ENCODE results near the gene IFI27L2. TPM values are rescaled to one million over a fixed set of nuclear protein-coding genes. Genes with fewer than 3 reads are reported as not detected.

IFI27L2 gene
- total RNA-seq, 1 experiment from 2014 or later: 35.8 TPM

GRCh38 chr14:94103554-94104150 lies 25.8 kb downstream of the IFI27L2 start:
- DNase-seq (ENCODE audit: low read depth): no peak

- DNase-seq (ENCODE audit: low read depth): no peak
Observed at GRCh38 chr14:94102768-94103482, 26.5 kb downstream of the IFI27L2 start.

GRCh38 chr14:94101748-94102147 lies 27.7 kb downstream of the IFI27L2 start:
- DNase-seq (ENCODE audit: low read depth): no peak

DNA sequence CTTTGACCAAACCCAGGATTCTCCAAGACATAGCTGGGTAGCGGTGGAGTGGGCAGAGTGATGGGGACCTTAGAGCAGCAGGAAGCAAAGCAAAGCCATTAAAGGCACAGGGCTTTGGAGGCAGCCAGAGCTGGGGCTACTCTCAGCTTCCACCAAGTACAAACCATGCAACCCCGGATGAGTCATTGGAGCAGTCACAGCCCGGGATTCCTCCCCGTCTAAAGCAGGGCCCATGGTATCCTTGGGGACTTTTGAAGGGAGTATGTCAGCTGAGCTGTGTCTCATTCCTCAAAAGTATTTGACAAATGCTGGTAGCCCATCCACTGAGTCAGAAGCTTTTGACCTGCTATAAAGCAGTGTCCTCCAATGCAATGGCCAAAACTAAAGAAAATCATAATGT lies 28.6 kb downstream of the IFI27L2 start:
- DNase-seq (ENCODE audit: low read depth): peak; percentile 74

DNA sequence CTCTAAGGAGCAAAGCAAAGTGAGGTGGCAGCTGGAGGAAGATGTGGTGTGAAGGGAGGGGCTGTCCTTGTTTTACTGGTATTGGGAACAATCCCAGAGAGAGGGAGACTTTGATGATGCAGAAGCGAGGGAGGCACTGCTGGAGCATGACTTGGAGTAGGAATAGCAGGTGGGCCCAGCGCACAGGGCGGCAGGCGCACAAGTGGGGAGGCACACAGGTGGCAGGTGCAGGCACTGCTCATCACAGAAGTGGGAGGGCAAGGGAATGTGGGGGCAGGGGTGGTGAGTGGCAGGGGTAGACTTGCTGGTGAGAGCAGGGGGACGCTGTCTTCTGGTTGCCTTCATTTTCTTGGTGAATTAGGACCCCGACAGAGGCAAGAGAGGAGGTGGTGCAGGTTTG lies 30.4 kb downstream of the IFI27L2 start:
- no peak for DNase-seq (ENCODE audit: low read depth)

GRCh38 chr14:94098326-94098992 lies 30.9 kb downstream of the IFI27L2 start:
- DNase-seq (ENCODE audit: low read depth): no peak

DNA sequence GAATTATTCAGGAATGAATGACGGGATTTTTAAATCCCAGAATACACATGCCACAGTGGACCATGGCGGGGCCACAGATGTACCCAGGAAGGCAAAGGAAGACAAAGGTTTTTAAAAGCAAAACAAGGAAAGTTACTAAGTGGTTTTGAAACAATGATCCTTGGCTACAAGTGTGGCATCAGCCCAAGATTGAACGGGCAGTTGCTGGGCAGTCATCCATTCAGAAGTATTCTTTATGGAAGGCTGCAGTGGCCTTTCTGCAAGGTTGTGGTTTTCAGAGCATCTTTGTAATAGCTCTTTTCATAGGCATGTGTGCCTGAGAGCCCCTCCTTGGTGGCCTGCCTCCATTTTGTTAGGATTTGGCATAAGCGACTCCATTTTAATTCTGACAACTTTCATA lies 32.3 kb downstream of the IFI27L2 start:
- no peak for DNase-seq (ENCODE audit: low read depth)

- DNase-seq (ENCODE audit: low read depth): no peak
Observed at GRCh38 chr14:94093418-94093817, 36.0 kb downstream of the IFI27L2 start.

- DNase-seq (ENCODE audit: low read depth): peak; percentile 57
Observed at GRCh38 chr14:94089479-94089878, 39.9 kb downstream of the IFI27L2 start.

DNA sequence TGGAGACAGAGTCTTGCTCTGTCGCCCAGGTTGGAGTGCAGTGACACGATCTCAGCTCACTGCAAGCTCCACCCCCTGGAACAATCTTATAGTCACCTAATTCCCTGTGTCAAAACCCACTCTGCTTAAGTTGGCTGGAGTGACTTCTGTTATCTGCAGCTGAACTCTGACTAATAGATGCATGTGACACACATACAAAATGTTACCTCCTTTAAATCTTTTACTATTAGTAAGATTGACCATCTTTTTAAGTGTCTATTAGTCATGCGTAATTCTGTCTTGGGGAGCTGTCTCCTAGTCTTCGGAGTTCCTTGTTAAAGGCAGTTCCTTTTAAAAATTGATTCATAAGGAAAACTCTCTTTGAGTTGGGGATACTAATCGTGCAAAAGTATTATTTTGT lies 40.9 kb downstream of the IFI27L2 start:
- DNase-seq (ENCODE audit: low read depth): peak; percentile 17

DNA sequence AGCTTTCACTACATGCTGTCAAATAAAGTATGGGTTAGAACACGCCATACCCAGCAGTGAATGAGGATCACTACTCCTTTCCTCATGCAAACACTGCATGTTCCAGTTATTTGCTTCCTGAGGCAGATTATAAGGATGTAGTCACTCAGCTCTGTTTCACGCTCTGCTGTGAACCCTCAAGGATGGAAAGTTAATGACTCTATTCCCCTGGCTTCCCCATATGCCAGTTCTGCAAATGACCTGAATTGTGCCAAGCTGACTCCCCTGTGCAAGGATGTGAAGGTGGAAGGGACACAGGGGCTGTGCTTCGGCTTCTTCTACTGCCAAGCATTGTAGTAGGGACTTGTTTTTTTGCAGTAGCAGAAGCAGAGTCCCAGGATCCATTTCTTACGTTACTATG lies 41.5 kb downstream of the IFI27L2 start:
- DNase-seq (ENCODE audit: low read depth): no peak

DNA sequence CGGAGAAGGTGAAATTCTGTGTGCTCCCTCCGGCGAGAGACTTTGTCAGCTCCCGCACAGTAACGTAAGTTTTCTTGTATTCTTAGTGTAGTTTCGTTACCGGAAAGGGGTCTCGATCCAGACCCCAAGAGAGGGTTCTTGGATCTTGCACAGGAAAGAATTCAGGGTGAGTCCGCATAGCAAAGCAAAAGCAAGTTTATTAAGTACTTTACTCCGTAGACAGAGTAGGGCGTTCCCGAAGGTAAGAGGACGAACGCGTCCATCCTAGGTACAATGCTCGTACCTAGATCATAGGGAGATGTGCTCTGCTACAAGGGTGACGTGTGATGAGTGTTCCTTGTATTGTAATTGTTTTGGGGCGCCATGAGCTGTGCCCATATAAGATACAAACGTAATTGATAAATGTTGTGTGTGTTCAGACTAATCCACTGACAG lies 48.0 kb downstream of the IFI27L2 start:
- no peak for DNase-seq (ENCODE audit: low read depth)

DNA sequence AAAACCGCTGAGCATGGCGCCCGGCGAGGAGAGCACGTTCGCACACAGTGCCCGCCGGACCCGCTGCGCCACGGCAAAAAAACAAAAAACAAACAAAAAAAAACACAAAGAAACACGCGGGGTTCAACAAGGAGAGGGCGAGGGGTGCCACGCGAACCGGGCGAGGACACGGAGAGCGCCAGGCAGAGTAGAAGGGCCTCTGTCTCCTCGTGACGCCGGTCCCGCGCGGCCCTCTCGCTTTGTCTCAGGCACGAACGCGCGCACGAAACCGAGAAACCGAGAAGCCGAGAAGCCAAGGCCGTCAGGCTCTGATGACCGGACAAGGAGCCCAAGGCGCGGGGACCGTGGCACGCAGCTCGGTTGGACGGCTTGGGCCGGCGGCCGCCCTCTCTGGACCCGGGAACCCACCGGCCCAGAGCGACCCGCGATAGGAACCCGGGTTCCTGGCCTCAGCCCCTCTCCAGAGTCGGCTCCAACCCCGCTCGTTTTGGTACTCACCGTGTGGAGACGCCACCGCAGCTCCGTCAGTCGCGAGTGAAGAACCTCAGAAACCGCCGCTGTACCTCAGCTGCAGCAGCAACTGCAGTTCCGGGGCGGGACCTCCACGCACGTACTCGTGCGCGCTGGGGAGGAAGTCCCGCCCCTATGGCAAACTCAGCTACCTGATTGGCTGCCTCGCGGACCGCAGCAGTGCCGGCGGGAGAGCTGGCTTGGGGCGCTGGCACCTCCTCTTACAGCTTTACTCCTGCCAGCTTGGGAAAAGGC lies 48.6 kb downstream of the IFI27L2 start, which contains the start of the genes DDX24 and IFI27L1:
Gene DDX24 (minus strand): TSS at position 582 of the 765 bp plus-strand sequence. CDS start 1,460 bp downstream, outside the sequence.
Gene IFI27L1 (plus strand): TSS at position 690 of the 765 bp plus-strand sequence. CDS start 15,628 bp downstream, outside the sequence.
- peak; percentile 92 for DNase-seq (ENCODE audit: low read depth)

GRCh38 chr14:94079891-94080620 lies 49.3 kb downstream of the IFI27L2 start:
- peak; percentile 20 for DNase-seq (ENCODE audit: low read depth)

GRCh38 chr14:94077823-94078222 lies 51.6 kb downstream of the IFI27L2 start:
- DNase-seq (ENCODE audit: low read depth): no peak

Other genes with a start within 250 kb of the IFI27L2 start
- gene FAM181A, start 202.3 kb downstream of the IFI27L2 start, total RNA-seq (2014; rRNA removed; shearing (Covaris generic)): not detected in 2 replicates
- gene ASB2, start 153.0 kb downstream of the IFI27L2 start, total RNA-seq (2014; rRNA removed; shearing (Covaris generic)): not detected in 2 replicates
- gene CCDC197, start 132.3 kb downstream of the IFI27L2 start, total RNA-seq (2014; rRNA removed; shearing (Covaris generic)): not detected in 2 replicates
- gene OTUB2, start 103.3 kb downstream of the IFI27L2 start, total RNA-seq (2014; rRNA removed; shearing (Covaris generic)): 2.8 TPM in 2 replicates
- 180 and 197 TPM in 2 replicates for gene DDX24, start 48.4 kb downstream of the IFI27L2 start, total RNA-seq (2014; rRNA removed; shearing (Covaris generic))
- gene IFI27L1, start 48.3 kb downstream of the IFI27L2 start, total RNA-seq (2014; rRNA removed; shearing (Covaris generic)): 15.4 and 21.2 TPM in 2 replicates
- gene IFI27, start 18.9 kb downstream of the IFI27L2 start, total RNA-seq (2014; rRNA removed; shearing (Covaris generic)): 6.2 and 8.4 TPM in 2 replicates
- 2.0 and 8.8 TPM in 2 replicates for gene PPP4R4, start 44.7 kb upstream of the IFI27L2 start, total RNA-seq (2014; rRNA removed; shearing (Covaris generic))
- gene SERPINA10, start 163.7 kb upstream of the IFI27L2 start, total RNA-seq (2014; rRNA removed; shearing (Covaris generic)): not detected in 2 replicates
- 0.51 TPM in 1 of 2 replicates, not detected in the other for gene SERPINA6, start 193.7 kb upstream of the IFI27L2 start, total RNA-seq (2014; rRNA removed; shearing (Covaris generic))
- not detected in 2 replicates for gene SERPINA2, start 237.1 kb upstream of the IFI27L2 start, total RNA-seq (2014; rRNA removed; shearing (Covaris generic))

All from HT1080 (cell line).